ENCODE data around the gene TSPY10. TPM values are rescaled to one million over a fixed set of nuclear protein-coding genes. Genes with fewer than 3 reads are reported as not detected.
"Not testable (repeated sequence)": the region's sequence is repeated elsewhere in the genome, so short reads cannot be mapped to it uniquely, and the experiment has no call there.

The TSPY10 gene, protein sequence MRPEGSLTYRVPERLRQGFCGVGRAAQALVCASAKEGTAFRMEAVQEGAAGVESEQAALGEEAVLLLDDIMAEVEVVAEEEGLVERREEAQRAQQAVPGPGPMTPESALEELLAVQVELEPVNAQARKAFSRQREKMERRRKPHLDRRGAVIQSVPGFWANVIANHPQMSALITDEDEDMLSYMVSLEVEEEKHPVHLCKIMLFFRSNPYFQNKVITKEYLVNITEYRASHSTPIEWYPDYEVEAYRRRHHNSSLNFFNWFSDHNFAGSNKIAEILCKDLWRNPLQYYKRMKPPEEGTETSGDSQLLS
- not detected in 2 replicates for total RNA-seq
- long read RNA-seq: 0 reads

DNA sequence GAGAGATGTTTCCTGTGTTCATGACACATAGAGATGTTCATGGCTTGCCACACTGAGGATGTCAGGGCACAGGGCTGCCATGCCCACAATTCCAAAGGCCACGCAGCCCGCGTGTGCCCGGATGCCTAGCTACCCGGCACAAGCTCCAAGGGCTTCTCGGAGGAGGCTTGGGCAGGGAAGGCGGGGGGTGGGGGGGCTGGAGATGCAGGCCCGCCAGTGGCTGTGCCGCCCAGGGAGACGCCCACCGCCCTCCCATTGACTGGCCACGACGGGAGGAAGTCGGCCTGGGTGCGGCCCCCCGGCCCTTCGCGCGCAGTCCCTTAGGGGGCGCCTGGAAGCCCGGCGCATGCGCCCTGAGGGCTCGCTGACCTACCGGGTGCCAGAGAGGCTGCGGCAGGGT is at the start of gene TSPY10:
TSPY10 (plus strand) TSS at position 301 of the 400 bp plus-strand sequence; CDS start at position 347, 46 bp downstream.
- H3K4me1 Mint-ChIP-seq (ENCODE audit: low read depth); H3K27ac Mint-ChIP-seq; H3K9me3 Mint-ChIP-seq (ENCODE audit: low read depth); H3K27me3 Mint-ChIP-seq; H3K4me3 Mint-ChIP-seq (ENCODE audit: low read depth); DNase-seq (ENCODE audit: low spot score, unreplicated experiment); H3K36me3 Mint-ChIP-seq (ENCODE audit: insufficient read depth): not testable (repeated sequence)

DNA sequence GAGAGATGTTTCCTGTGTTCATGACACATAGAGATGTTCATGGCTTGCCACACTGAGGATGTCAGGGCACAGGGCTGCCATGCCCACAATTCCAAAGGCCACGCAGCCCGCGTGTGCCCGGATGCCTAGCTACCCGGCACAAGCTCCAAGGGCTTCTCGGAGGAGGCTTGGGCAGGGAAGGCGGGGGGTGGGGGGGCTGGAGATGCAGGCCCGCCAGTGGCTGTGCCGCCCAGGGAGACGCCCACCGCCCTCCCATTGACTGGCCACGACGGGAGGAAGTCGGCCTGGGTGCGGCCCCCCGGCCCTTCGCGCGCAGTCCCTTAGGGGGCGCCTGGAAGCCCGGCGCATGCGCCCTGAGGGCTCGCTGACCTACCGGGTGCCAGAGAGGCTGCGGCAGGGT is 40.7 kb upstream of the TSPY10 start, which contains the start of gene TSPY9:
TSPY9 (plus strand) TSS at position 301 of the 400 bp plus-strand sequence; CDS start at position 347, 46 bp downstream.
- not testable (repeated sequence) for H3K4me1 Mint-ChIP-seq (ENCODE audit: low read depth); H3K9me3 Mint-ChIP-seq (ENCODE audit: low read depth); H3K27ac Mint-ChIP-seq; H3K27me3 Mint-ChIP-seq; DNase-seq (ENCODE audit: low spot score, unreplicated experiment); H3K4me3 Mint-ChIP-seq (ENCODE audit: low read depth); H3K36me3 Mint-ChIP-seq (ENCODE audit: insufficient read depth)

DNA sequence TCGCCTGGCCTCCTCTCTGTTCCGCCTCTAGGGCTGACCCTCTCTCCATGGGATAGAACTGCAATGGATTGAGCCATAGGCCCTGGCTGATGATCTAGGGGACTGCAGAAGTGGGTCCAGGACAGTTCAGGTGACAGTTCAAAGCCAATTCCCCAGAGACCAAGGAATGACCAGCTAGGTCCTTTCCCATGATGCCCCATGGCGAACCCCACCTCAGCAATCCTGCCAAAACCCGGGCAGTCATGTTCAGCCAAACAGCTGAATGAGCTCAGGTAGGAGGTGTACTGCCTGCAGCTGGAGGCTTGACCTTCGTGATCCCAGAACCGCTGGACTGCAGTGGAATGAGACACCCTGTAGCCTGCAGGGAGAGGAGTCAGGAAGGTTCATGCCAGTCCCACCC is 23.3 kb upstream of the TSPY10 start:
- not testable (repeated sequence) for H3K27ac Mint-ChIP-seq; H3K36me3 Mint-ChIP-seq (ENCODE audit: insufficient read depth); H3K9me3 Mint-ChIP-seq (ENCODE audit: low read depth); H3K4me3 Mint-ChIP-seq (ENCODE audit: low read depth); H3K27me3 Mint-ChIP-seq; H3K4me1 Mint-ChIP-seq (ENCODE audit: low read depth); DNase-seq (ENCODE audit: low spot score, unreplicated experiment)

DNA sequence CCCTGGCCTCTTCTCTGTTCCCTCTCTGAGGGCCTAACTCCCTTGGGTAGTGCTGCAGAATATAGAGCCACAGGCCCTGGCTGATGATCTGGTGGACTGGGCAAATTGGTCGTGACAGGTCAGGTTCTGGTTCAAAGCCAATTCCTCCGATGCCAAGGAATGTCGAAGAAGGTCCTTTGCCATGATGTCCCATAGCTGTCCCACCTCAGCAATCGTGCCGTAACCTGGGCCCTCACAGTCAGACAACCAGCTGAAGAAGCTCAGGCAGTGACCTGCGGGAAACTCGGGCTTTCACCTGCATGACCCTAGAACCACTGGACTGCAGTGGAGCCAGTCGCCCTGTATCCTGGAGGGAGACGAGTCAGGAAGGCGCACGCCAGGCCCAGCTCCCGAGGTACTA is 11.4 kb upstream of the TSPY10 start:
- H3K27ac Mint-ChIP-seq; H3K4me1 Mint-ChIP-seq (ENCODE audit: low read depth); H3K4me3 Mint-ChIP-seq (ENCODE audit: low read depth); H3K27me3 Mint-ChIP-seq; H3K9me3 Mint-ChIP-seq (ENCODE audit: low read depth); H3K36me3 Mint-ChIP-seq (ENCODE audit: insufficient read depth); DNase-seq (ENCODE audit: low spot score, unreplicated experiment): not testable (repeated sequence)

Other genes starting within 250 kb of the TSPY10 start
- not detected in 2 replicates for gene TSPY4, start 190.4 kb upstream of the TSPY10 start, total RNA-seq
- gene TSPY8, start 170.1 kb upstream of the TSPY10 start, total RNA-seq: not detected in 2 replicates
- gene TSPY3, start 129.5 kb upstream of the TSPY10 start, total RNA-seq: not detected in 2 replicates
- gene TSPY1, start 60.9 kb upstream of the TSPY10 start, total RNA-seq: not detected in 2 replicates
- not detected in 2 replicates for gene TSPY9, start 40.6 kb upstream of the TSPY10 start, total RNA-seq